GM19397 (cell line): ENCODE results near the gene GC.
"Not testable (repeated sequence)": the region's sequence is repeated elsewhere in the genome, so short reads cannot be mapped to it uniquely, and the experiment has no call there.

ENCODE experiments used
- ATAC-seq: cut with Tn5 transposase; IDR thresholded peaks from one replicate; pipeline ENCODE4 v1.9.1; 2021; ENCODE audit warnings: mild to moderate bottlenecking, moderate library complexity; ENCODE audit not compliant: unreplicated experiment

The GC gene

GRCh38 chr4:71768123-71768522 lies 15.8 kb downstream of the GC start:
- no peak for ATAC-seq

- no peak for ATAC-seq
Observed at GRCh38 chr4:71765821-71766383, 18.0 kb downstream of the GC start.

GRCh38 chr4:71765350-71765749 lies 18.5 kb downstream of the GC start:
- ATAC-seq = no peak

GRCh38 chr4:71752383-71753042 lies 31.4 kb downstream of the GC start:
- no peak for ATAC-seq

- no peak for ATAC-seq
Observed at GRCh38 chr4:71749008-71749594, 34.8 kb downstream of the GC start.

GRCh38 chr4:71746379-71746778 lies 37.5 kb downstream of the GC start:
- no peak for ATAC-seq

- not testable (repeated sequence) for ATAC-seq
Observed at GRCh38 chr4:71738782-71739181, 45.1 kb downstream of the GC start.

GRCh38 chr4:71732706-71733105 lies 51.2 kb downstream of the GC start:
- no peak for ATAC-seq

- ATAC-seq = no peak
Observed at GRCh38 chr4:71732066-71732465, 51.8 kb downstream of the GC start.

GRCh38 chr4:71729856-71730255 lies 54.0 kb downstream of the GC start:
- no peak for ATAC-seq

GRCh38 chr4:71713611-71714203 lies 70.2 kb downstream of the GC start:
- ATAC-seq = peak; percentile 64

GRCh38 chr4:71711985-71712348 lies 71.9 kb downstream of the GC start:
- ATAC-seq = no peak

GRCh38 chr4:71711044-71711984 lies 72.6 kb downstream of the GC start:
- ATAC-seq = no peak

- no peak for ATAC-seq
Observed at GRCh38 chr4:71709961-71710360, 73.9 kb downstream of the GC start.

GRCh38 chr4:71698141-71698540 lies 85.7 kb downstream of the GC start:
- ATAC-seq = no peak

GRCh38 chr4:71697031-71697430 lies 86.8 kb downstream of the GC start:
- ATAC-seq = no peak

GRCh38 chr4:71694961-71695360 lies 88.9 kb downstream of the GC start:
- no peak for ATAC-seq

GRCh38 chr4:71692963-71693362 lies 90.9 kb downstream of the GC start:
- no peak for ATAC-seq

- no peak for ATAC-seq
Observed at GRCh38 chr4:71692198-71692597, 91.7 kb downstream of the GC start.
